LNCAP (cell line): ENCODE data around the gene METTL5.

ENCODE experiments used
- TF ChIP-seq, protein P1 (sequence below): fragments of 450-650 bp; IDR thresholded peaks from 2 replicates; pipeline ENCODE4 v1.5.1; 2017; ENCODE audit warnings: mild to moderate bottlenecking

The METTL5 gene

GRCh38 chr2:169859423-169859822 is 34.7 kb upstream of the METTL5 start:
- TF ChIP-seq, protein P1, sequence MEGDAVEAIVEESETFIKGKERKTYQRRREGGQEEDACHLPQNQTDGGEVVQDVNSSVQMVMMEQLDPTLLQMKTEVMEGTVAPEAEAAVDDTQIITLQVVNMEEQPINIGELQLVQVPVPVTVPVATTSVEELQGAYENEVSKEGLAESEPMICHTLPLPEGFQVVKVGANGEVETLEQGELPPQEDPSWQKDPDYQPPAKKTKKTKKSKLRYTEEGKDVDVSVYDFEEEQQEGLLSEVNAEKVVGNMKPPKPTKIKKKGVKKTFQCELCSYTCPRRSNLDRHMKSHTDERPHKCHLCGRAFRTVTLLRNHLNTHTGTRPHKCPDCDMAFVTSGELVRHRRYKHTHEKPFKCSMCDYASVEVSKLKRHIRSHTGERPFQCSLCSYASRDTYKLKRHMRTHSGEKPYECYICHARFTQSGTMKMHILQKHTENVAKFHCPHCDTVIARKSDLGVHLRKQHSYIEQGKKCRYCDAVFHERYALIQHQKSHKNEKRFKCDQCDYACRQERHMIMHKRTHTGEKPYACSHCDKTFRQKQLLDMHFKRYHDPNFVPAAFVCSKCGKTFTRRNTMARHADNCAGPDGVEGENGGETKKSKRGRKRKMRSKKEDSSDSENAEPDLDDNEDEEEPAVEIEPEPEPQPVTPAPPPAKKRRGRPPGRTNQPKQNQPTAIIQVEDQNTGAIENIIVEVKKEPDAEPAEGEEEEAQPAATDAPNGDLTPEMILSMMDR: no peak

DNA sequence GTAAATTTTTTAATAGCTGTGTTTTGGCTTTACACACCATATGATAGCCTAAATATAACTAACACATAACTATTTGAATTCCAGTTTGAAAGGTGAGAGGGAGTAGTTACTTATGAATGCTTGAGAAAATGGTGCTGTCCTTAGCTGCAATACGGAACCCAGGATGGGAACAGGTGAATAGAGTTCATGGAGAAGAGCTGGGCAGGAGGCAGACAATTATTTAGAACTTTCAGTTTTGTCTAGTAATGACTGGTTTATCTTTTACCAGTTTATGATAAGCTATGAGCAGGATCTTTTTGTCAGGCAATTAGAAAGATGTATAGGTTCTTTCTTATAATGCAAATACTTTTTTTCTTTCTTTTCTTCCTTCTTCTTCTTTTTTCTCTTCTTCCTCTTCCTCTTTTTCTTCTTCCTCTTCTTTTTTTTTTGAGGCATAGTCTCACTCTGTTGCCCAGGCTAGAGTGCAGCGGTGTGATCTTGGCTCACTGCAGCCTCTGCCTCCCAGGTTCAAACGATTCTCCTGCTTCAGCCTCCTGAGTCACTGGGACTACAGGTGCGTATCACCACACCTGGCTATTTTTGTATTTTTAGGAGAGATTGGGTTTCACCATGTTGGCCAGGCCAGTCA is 28.4 kb upstream of the METTL5 start:
- TF ChIP-seq, protein P1: no peak

DNA sequence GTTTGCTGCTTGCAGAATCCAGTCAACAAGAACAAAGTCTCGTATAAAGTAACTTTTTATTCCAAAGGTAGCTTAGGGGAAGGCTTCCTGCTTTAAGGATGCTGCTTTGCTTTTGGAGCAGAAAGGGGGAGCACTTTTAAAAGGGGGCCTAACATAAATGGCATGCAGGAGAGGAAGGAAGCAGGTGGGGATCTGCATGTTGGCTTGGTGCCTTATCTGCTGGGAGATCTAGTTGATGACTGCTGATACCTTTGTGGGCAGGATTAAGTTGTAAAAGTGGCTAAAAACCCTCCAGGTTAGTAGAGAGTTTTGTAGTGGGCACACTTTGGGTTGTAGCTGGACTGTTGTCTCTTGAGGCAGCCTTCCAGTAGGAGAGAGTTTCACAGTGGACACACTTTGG is 25.0 kb upstream of the METTL5 start:
- TF ChIP-seq, protein P1: no peak

GRCh38 chr2:169845016-169845415 is 20.3 kb upstream of the METTL5 start:
- TF ChIP-seq, protein P1: no peak

- TF ChIP-seq, protein P1: no peak
Measured at GRCh38 chr2:169840747-169841142, 16.0 kb upstream of the METTL5 start.

DNA sequence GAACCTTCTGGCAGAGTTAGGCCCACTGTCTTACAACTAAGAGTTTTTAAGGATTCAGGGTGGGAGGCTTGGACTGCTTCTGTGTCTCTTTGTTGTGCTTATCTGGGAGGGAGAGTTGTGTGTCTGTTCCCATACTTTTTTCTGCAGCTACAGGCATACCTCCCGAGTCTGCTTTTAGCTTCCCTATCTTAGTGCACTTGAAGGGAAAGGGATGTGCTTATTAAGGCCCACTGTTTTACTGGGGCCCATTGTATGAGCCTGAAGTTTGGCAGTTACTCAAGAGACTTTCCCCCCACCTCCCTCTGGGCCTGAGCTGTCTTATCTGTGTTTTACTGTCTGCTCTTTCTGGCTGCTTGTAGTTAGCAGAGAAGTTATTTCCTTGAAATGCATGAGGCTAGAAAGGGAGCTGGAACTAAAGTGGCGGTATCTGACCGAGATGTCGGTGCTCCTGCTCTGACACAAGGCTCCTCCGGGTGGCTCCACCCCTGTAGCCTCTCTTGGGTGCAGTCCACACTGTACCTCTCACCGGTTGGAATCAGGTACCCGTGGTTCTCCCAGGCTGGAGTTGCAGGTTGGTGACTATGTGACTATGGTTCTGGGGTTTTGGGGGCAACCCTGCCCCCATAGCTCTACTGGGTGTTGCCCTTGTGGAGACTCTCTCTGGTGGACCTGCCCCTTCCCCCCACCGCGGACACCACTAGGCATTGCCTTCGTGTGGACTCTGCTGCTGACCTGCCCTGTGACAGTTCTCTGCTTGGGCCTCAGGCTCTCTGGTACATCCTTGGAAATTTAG is 15.4 kb upstream of the METTL5 start:
- TF ChIP-seq, protein P1: no peak

- TF ChIP-seq, protein P1: no peak
Measured at GRCh38 chr2:169838743-169839489, 14.2 kb upstream of the METTL5 start.
